ENCODE data around the gene TMEM190. TPM values are rescaled to one million over a fixed set of nuclear protein-coding genes. Genes with fewer than 3 reads are reported as not detected.
A peak's percentile ranks its signal among the peaks of the same experiment; 100 is the strongest.

TMEM190 gene
- total and polyA plus RNA-seq, 7 donors = 0.26 TPM; not detected in 6

DNA sequence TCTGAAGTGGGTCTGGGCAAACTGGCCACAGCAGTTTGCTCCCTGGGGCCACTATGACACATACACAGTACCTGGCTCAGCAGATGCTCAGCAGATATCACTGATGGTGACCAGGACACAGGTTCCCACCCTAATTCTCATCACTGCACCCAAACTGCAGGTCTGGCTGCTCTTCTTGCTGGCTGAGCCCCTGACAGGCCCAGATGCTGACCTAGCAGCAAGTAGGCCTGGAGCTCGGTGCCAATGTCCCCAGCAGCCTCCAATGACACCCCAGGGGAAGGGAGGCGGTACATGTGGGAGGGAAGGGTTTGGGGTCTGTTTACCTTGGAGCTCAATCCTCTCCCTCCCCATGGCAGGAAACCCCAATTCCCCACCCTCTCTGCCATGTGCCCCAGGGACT, 25.9 kb downstream of the TMEM190 start:
- 88 to 96% methylated on average over 2 of the region's 2 CpGs for WGBS, 2 donors
- H3K4me1 ChIP-seq = peaks cover 0 to 22% (median 18%) of the 10 kb centered on the region in 4 donors
- intact Hi-C loops (cut with DNase I) = loop anchor here (10.0 kb wide), 1 partner anchor 102 kb away; no protein-coding TSS in a partner anchor
- no peak overlapping the region for H3K4me3 ChIP-seq
- H3K27me3 ChIP-seq = no peaks in the 10 kb centered on the region
- H3K36me3 ChIP-seq = peaks cover 25 to 54% (median 34%) of the 10 kb centered on the region in 4 donors
- TF ChIP-seq POLR2AphosphoS5 (IDR thresholded peaks at IDR 0.05) (no peak), POLR2A (IDR thresholded peaks at IDR 0.05) (no peak), EP300 (IDR thresholded peaks at IDR 0.05) (no peak)
- TF ChIP-seq, protein P1, sequence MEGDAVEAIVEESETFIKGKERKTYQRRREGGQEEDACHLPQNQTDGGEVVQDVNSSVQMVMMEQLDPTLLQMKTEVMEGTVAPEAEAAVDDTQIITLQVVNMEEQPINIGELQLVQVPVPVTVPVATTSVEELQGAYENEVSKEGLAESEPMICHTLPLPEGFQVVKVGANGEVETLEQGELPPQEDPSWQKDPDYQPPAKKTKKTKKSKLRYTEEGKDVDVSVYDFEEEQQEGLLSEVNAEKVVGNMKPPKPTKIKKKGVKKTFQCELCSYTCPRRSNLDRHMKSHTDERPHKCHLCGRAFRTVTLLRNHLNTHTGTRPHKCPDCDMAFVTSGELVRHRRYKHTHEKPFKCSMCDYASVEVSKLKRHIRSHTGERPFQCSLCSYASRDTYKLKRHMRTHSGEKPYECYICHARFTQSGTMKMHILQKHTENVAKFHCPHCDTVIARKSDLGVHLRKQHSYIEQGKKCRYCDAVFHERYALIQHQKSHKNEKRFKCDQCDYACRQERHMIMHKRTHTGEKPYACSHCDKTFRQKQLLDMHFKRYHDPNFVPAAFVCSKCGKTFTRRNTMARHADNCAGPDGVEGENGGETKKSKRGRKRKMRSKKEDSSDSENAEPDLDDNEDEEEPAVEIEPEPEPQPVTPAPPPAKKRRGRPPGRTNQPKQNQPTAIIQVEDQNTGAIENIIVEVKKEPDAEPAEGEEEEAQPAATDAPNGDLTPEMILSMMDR (IDR thresholded peaks at IDR 0.05) = no peak
- H3K27ac ChIP-seq = no peak overlapping the region
- no peak for DNase-seq
- H3K9me3 ChIP-seq = no peaks in the 10 kb centered on the region

DNA sequence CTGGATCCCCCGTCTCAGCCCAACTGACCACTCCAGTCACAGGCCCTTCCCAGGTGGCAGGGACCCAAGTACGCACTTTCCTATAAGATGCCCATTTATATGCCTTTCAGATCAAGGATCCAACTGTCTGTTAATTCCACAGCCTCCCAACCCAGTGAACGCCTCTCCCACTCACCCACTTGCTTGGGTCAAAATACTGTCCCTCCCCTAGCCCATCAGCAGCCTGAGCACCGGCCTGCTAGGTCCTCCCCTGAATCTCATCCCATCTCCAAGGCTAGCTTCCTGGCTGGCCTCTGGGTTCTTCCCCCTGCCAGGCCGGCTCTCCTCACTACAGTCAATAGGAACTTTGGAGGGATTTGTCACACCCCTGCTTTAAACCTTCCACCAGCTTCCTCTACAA, 29.0 kb downstream of the TMEM190 start:
- Histone ChIP-seq H3K27me3 (no peaks in the 10 kb centered on the region), H3K4me1 (peaks cover 0 to 22% (median 20%) of the 10 kb centered on the region in 4 donors), H3K36me3 (peaks cover 21 to 50% (median 28%) of the 10 kb centered on the region in 4 donors), H3K4me3 (no peak overlapping the region), H3K9me3 (peaks cover 0 to 1% (median 0%) of the 10 kb centered on the region in 4 donors), H3K27ac (no peak overlapping the region)
- 89 to 91% methylated on average over 5 of the region's 5 CpGs for WGBS, 2 donors
- TF ChIP-seq, protein P1 (IDR thresholded peaks at IDR 0.05) = no peak
- no peak for TF ChIP-seq POLR2AphosphoS5 (IDR thresholded peaks at IDR 0.05)
- no peak for TF ChIP-seq EP300 (IDR thresholded peaks at IDR 0.05)
- no peak for TF ChIP-seq POLR2A (IDR thresholded peaks at IDR 0.05)
- intact Hi-C loops (cut with DNase I) = loop anchor here (5.0 to 10.0 kb wide), 2 partner anchors 99 to 1538 kb away; partner anchors contain the start of gene MYADM
- DNase-seq = no peak

DNA sequence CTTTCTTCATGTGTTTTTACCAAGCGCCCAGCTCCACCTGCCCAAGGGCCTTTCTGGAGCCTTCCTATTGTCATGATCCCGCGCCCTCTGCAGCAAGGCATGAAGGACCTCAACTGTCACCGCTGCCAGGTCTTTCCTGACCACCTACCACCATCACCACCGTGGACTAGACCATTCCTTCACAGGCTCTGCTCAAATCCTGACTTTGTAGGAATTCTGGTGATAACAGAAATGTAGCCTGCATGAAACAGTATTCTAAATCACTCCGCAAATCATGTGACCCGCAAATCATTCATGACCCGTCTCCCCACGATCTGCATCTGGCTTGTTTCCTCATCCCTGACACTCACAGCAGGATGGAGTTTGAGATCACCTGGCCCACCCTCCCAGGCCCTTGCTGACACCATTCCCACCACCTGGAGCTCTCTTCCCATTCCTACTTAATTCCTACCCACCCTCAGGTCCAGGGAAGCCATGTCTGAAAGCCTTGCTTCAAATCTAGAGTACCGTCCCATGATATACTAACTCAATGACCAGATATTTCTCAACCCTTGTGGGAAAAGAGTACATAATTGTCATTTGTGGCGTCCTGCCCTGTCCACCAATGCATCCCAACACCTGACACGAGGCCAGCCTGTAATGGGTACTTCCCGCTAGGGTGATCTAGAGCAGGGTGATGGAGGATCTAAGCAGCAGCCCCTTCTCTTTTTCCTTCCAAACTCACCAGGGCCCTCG, 29.6 kb downstream of the TMEM190 start:
- TF ChIP-seq, protein P1 (IDR thresholded peaks at IDR 0.05) = no peak
- TF ChIP-seq POLR2A (IDR thresholded peaks at IDR 0.05) = no peak
- TF ChIP-seq POLR2AphosphoS5 (IDR thresholded peaks at IDR 0.05) = no peak
- no peak for TF ChIP-seq EP300 (IDR thresholded peaks at IDR 0.05)
- intact Hi-C loops (cut with DNase I) = loop anchor here (5.0 to 10.0 kb wide), 2 partner anchors 99 to 1539 kb away; partner anchors contain the start of gene MYADM
- peaks cover 18 to 45% (median 23%) of the 10 kb centered on the region in 4 donors for H3K36me3 ChIP-seq
- DNase-seq = no peak
- peak overlapping the region in 3 of 4 donors; percentile 82 to 99 (median 88) for H3K4me3 ChIP-seq
- peaks cover 0 to 22% (median 20%) of the 10 kb centered on the region in 4 donors for H3K4me1 ChIP-seq
- H3K9me3 ChIP-seq = peaks cover 0 to 1% (median 0%) of the 10 kb centered on the region in 4 donors
- 86 to 87% methylated on average over 14 of the region's 14 CpGs for WGBS, 2 donors
- no peaks in the 10 kb centered on the region for H3K27me3 ChIP-seq
- no peak overlapping the region for H3K27ac ChIP-seq

DNA sequence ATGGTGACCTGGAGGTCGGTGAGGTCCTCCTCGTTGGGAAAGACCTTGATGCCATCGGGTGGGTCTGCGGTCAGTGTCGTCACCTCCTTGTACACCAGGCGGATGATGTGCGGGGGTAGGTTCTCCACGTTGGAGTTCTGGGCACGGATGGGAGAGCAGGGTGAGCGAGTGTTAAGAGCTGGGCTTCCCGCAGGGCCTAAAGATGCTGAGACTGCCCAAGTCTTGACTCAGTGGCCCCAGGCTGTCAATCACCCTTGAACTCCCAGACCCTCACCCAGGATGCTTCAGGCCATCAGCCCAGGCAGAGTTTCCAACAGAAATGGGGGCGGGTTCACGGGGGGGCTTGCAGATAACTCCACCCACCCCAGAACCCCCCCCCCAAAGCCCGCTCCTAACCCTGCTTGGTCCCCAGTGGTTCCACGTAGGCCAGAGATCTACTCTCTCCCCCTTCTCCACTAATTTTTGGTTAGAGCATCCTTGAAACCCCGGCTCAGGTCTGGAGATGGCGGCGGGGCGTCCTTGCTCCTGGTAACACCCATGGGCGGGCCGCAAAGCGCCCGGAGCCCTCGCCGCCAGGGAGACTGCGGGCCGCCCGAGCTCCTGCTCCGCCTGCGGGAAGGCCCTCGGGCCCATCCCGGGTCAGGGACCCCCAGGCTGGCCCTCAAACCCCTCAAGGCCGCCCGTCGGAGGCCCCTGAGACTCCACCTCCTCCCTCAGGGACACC, 30.4 kb downstream of the TMEM190 start:
- H3K4me3 ChIP-seq = peak overlapping the region; percentile 82 to 99 (median 89)
- H3K36me3 ChIP-seq = peaks cover 15 to 39% (median 19%) of the 10 kb centered on the region in 4 donors
- H3K4me1 ChIP-seq = peaks cover 0 to 22% (median 20%) of the 10 kb centered on the region in 4 donors
- no peaks in the 10 kb centered on the region for H3K27me3 ChIP-seq
- TF ChIP-seq POLR2AphosphoS5 (IDR thresholded peaks at IDR 0.05) = no peak
- TF ChIP-seq, protein P1 (IDR thresholded peaks at IDR 0.05) = no peak
- TF ChIP-seq EP300 (IDR thresholded peaks at IDR 0.05) = no peak
- no peak for TF ChIP-seq POLR2A (IDR thresholded peaks at IDR 0.05)
- H3K27ac ChIP-seq = peak overlapping the region; percentile 96 to 100 (median 98)
- intact Hi-C loops (cut with DNase I) = loop anchor here (1.0 to 10.0 kb wide), 3 partner anchors 22 to 1540 kb away; partner anchors contain the start of genes MYADM and RPL28
- no peak for DNase-seq
- 16 to 21% methylated on average over 35 of the region's 35 CpGs for WGBS, 2 donors
- peaks cover 0 to 1% (median 0%) of the 10 kb centered on the region in 4 donors for H3K9me3 ChIP-seq

All from sigmoid colon (tissue), 7 donors.